ENCODE data around the gene PER2.

Gene PER2

DNA sequence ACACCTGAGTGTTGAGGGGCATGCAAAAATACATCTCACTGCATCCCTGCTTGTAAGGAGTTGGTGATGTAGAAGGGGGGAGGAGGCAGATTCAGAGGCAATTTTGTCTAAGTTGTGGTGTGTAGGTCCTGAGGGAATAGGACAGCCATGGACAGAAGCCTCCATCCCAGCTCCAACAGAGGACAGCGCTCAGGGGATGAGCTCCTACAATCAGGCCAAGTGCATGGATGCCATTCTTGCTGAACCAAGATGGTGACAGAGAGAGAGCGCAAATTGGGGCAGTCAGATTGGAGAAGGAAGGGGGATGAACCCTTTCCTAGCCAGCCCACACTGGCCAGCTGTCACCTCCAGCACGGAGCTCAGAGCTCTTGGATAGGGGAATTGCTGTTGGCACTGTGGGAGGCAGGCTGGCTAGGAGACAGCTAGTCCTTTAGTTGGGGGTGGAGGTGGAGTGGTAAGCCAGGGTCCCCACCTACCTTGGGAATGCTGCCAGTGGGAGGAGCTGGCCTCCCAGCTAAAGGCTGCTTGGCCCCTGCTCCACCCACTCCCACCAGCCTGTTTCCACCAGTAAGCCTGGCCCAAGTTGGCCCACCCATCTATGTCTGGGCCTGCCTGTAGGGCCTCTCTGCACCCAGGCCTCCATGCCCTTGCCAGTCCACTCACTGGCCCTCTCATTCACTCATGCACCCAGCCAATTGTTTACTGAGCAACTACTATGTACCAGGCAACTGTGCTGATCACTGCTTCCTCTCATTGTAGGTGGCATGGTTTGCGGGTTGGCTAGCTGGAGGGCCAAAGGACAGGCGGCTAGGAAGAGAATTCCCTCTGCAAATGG, 2.5 kb upstream of the PER2 start:
- no peak overlapping the region for H3K27ac ChIP-seq (ENCODE audit: low read depth, low read length)

GRCh38 chr2:238290091-238290509, 1.7 kb upstream of the PER2 start:
- H3K4me3 ChIP-seq (ENCODE audit: low read length): no peak overlapping the region
- H3K9ac ChIP-seq (ENCODE audit: low read length): peak overlapping the region; percentile 42
- no peaks in the 10 kb centered on the region for H3K27me3 ChIP-seq (ENCODE audit: control insufficient read depth, insufficient read depth, low read length)
- peaks cover 24% of the 10 kb centered on the region for H3K4me1 ChIP-seq (ENCODE audit: control insufficient read depth, insufficient read depth, low read length)
- no peaks in the 10 kb centered on the region for H3K36me3 ChIP-seq (ENCODE audit: control insufficient read depth, insufficient read depth, low read length)
- no peak overlapping the region for H3K27ac ChIP-seq (ENCODE audit: low read depth, low read length)

More for the DNA sequence above, 2.5 kb upstream of the PER2 start:
- H3K4me1 ChIP-seq (ENCODE audit: control insufficient read depth, insufficient read depth, low read length): peaks cover 18% of the 10 kb centered on the region
- H3K9ac ChIP-seq (ENCODE audit: low read length): no peak overlapping the region
- H3K36me3 ChIP-seq (ENCODE audit: control insufficient read depth, insufficient read depth, low read length): no peaks in the 10 kb centered on the region
- H3K27me3 ChIP-seq (ENCODE audit: control insufficient read depth, insufficient read depth, low read length): no peaks in the 10 kb centered on the region
- no peak overlapping the region for H3K4me3 ChIP-seq (ENCODE audit: low read length)

- peaks cover 29% of the 10 kb centered on the region for H3K4me1 ChIP-seq (ENCODE audit: control insufficient read depth, insufficient read depth, low read length)
- H3K36me3 ChIP-seq (ENCODE audit: control insufficient read depth, insufficient read depth, low read length): no peaks in the 10 kb centered on the region
- H3K9ac ChIP-seq (ENCODE audit: low read length): peak overlapping the region; percentile 42
- H3K27ac ChIP-seq (ENCODE audit: low read depth, low read length): no peak overlapping the region
- H3K27me3 ChIP-seq (ENCODE audit: control insufficient read depth, insufficient read depth, low read length): no peaks in the 10 kb centered on the region
- peak overlapping the region; percentile 97 for H3K4me3 ChIP-seq (ENCODE audit: low read length)
Measured at GRCh38 chr2:238289574-238289973, 1.2 kb upstream of the PER2 start.

DNA sequence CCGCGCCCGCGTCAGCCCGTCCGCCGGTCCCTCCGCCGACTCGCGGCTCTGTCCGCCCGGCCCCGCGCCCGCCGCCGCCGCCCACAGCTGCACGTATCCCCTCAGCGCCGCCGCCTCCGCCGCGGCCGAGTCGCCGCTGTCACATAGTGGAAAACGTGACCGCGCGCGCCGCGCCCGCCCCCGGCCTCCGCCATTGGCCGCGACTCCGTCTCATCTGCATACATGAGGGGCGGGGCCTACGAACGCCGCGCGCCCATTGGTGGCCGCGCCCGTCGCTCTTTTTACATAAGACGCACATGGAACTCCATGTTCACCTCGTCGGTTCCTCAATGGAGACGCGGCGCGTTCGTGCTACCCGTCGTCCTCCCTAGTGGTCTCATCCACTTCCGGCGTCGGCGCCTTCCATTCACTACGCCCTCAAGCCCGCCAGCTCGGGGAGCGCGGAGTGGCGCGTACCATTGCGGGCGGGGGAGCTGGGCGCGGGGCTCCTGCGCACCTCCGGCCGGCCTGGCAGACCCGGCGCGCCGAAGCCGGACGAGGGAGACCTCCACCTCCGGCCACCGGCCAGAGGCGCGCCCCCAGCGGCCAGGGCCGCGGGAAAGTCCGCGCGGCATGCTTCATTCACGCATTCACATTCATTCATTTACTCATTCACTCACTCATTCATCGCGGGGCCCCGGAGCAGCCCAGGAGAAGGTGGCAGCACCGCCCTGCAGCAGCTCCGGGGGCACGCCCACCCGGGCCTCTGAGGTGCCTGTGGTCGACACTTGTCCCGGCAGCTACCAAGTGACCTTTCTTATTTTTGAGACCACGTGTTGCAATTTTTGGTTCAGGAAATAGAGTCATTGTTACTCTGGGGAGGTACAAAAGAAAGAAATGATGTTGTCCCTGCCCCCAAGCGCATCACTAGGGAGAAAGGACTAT, 502 bp upstream of the PER2 start:
- H3K36me3 ChIP-seq (ENCODE audit: control insufficient read depth, insufficient read depth, low read length): no peaks in the 10 kb centered on the region
- peaks cover 30% of the 10 kb centered on the region for H3K4me1 ChIP-seq (ENCODE audit: control insufficient read depth, insufficient read depth, low read length)
- peak overlapping the region; percentile 97 for H3K4me3 ChIP-seq (ENCODE audit: low read length)
- H3K27me3 ChIP-seq (ENCODE audit: control insufficient read depth, insufficient read depth, low read length): no peaks in the 10 kb centered on the region
- peak overlapping the region; percentile 96 for H3K9ac ChIP-seq (ENCODE audit: low read length)
- peak overlapping the region; percentile 98 for H3K27ac ChIP-seq (ENCODE audit: low read depth, low read length)

- Histone ChIP-seq H3K36me3 (ENCODE audit: control insufficient read depth, insufficient read depth, low read length) (no peaks in the 10 kb centered on the region), H3K4me3 (ENCODE audit: low read length) (peak overlapping the region; percentile 97), H3K27me3 (ENCODE audit: control insufficient read depth, insufficient read depth, low read length) (no peaks in the 10 kb centered on the region), H3K27ac (ENCODE audit: low read depth, low read length) (peak overlapping the region; percentile 98), H3K9ac (ENCODE audit: low read length) (peak overlapping the region; percentile 96), H3K4me1 (ENCODE audit: control insufficient read depth, insufficient read depth, low read length) (peaks cover 32% of the 10 kb centered on the region)
Measured at GRCh38 chr2:238286987-238287736, 1.2 kb downstream of the PER2 start.

- Histone ChIP-seq H3K36me3 (ENCODE audit: control insufficient read depth, insufficient read depth, low read length) (no peaks in the 10 kb centered on the region), H3K27ac (ENCODE audit: low read depth, low read length) (peak overlapping the region; percentile 98), H3K27me3 (ENCODE audit: control insufficient read depth, insufficient read depth, low read length) (no peaks in the 10 kb centered on the region), H3K4me3 (ENCODE audit: low read length) (peak overlapping the region; percentile 97), H3K9ac (ENCODE audit: low read length) (peak overlapping the region; percentile 2), H3K4me1 (ENCODE audit: control insufficient read depth, insufficient read depth, low read length) (peaks cover 32% of the 10 kb centered on the region)
Measured at GRCh38 chr2:238286551-238286950, 1.9 kb downstream of the PER2 start.

GRCh38 chr2:238286095-238286494, 2.3 kb downstream of the PER2 start:
- H3K27ac ChIP-seq (ENCODE audit: low read depth, low read length): peak overlapping the region; percentile 98
- H3K4me3 ChIP-seq (ENCODE audit: low read length): peak overlapping the region; percentile 97
- no peaks in the 10 kb centered on the region for H3K36me3 ChIP-seq (ENCODE audit: control insufficient read depth, insufficient read depth, low read length)
- H3K4me1 ChIP-seq (ENCODE audit: control insufficient read depth, insufficient read depth, low read length): peaks cover 32% of the 10 kb centered on the region
- H3K27me3 ChIP-seq (ENCODE audit: control insufficient read depth, insufficient read depth, low read length): no peaks in the 10 kb centered on the region
- no peak overlapping the region for H3K9ac ChIP-seq (ENCODE audit: low read length)

- Histone ChIP-seq H3K4me3 (ENCODE audit: low read length) (peak overlapping the region; percentile 97), H3K36me3 (ENCODE audit: control insufficient read depth, insufficient read depth, low read length) (no peaks in the 10 kb centered on the region), H3K4me1 (ENCODE audit: control insufficient read depth, insufficient read depth, low read length) (peaks cover 32% of the 10 kb centered on the region), H3K27ac (ENCODE audit: low read depth, low read length) (peak overlapping the region; percentile 98), H3K27me3 (ENCODE audit: control insufficient read depth, insufficient read depth, low read length) (no peaks in the 10 kb centered on the region), H3K9ac (ENCODE audit: low read length) (peak overlapping the region; percentile 29)
Measured at GRCh38 chr2:238285653-238286082, 2.7 kb downstream of the PER2 start.

- Histone ChIP-seq H3K9ac (ENCODE audit: low read length) (peak overlapping the region; percentile 29), H3K27ac (ENCODE audit: low read depth, low read length) (peak overlapping the region; percentile 98), H3K27me3 (ENCODE audit: control insufficient read depth, insufficient read depth, low read length) (no peaks in the 10 kb centered on the region), H3K4me3 (ENCODE audit: low read length) (peak overlapping the region; percentile 11), H3K4me1 (ENCODE audit: control insufficient read depth, insufficient read depth, low read length) (peaks cover 32% of the 10 kb centered on the region), H3K36me3 (ENCODE audit: control insufficient read depth, insufficient read depth, low read length) (no peaks in the 10 kb centered on the region)
Measured at GRCh38 chr2:238284802-238285515, 3.5 kb downstream of the PER2 start.

- Histone ChIP-seq H3K9ac (ENCODE audit: low read length) (no peak overlapping the region), H3K4me3 (ENCODE audit: low read length) (no peak overlapping the region), H3K36me3 (ENCODE audit: control insufficient read depth, insufficient read depth, low read length) (no peaks in the 10 kb centered on the region), H3K27ac (ENCODE audit: low read depth, low read length) (no peak overlapping the region), H3K27me3 (ENCODE audit: control insufficient read depth, insufficient read depth, low read length) (no peaks in the 10 kb centered on the region), H3K4me1 (ENCODE audit: control insufficient read depth, insufficient read depth, low read length) (peaks cover 29% of the 10 kb centered on the region)
Measured at GRCh38 chr2:238282861-238283738, 5.3 kb downstream of the PER2 start.
